Measurements from ENCODE around the gene SEC62. TPM values are rescaled to one million over a fixed set of nuclear protein-coding genes. Genes with fewer than 3 reads are reported as not detected.

Gene SEC62
- total and polyA plus RNA-seq, 8 donors = 23.6 to 119 (median 97.1) TPM

- TF ChIP-seq CTCF (IDR thresholded peaks at IDR 0.05) = no peak
- Histone ChIP-seq H3K27ac (no peak overlapping the region), H3K4me3 (no peak overlapping the region), H3K36me3 (no peaks in the 10 kb centered on the region), H3K27me3 (no peaks in the 10 kb centered on the region), H3K9me3 (no peaks in the 10 kb centered on the region), H3K4me1 (peaks cover 0 to 17% (median 8%) of the 10 kb centered on the region in 3 donors)
- no peak for ATAC-seq
- no peak for FAIRE-seq
- WGBS, 2 donors = 89 to 96% methylated on average over 3 of the region's 3 CpGs
- intact Hi-C loops (cut with DNase I) = no loop called here
- no peak for DNase-seq
Measured at GRCh38 chr3:170021083-170021482, 54.5 kb downstream of the SEC62 start.

- Histone ChIP-seq H3K36me3 (no peaks in the 10 kb centered on the region), H3K27ac (no peak overlapping the region), H3K9me3 (no peaks in the 10 kb centered on the region), H3K4me1 (peaks cover 0 to 17% (median 8%) of the 10 kb centered on the region in 3 donors), H3K27me3 (no peaks in the 10 kb centered on the region), H3K4me3 (no peak overlapping the region)
- intact Hi-C loops (cut with DNase I) = no loop called here
- DNase-seq (no peak), ATAC-seq (no peak), FAIRE-seq (no peak)
- 68 to 74% methylated on average over 4 of the region's 4 CpGs for WGBS, 2 donors
- TF ChIP-seq CTCF (IDR thresholded peaks at IDR 0.05) = no peak
Measured at GRCh38 chr3:170022336-170022735, 55.7 kb downstream of the SEC62 start.

GRCh38 chr3:170023165-170023564 lies 56.6 kb downstream of the SEC62 start:
- peak; percentile 67 for FAIRE-seq
- H3K4me3 ChIP-seq = no peak overlapping the region
- no peaks in the 10 kb centered on the region for H3K36me3 ChIP-seq
- H3K9me3 ChIP-seq = no peaks in the 10 kb centered on the region
- H3K27me3 ChIP-seq = no peaks in the 10 kb centered on the region
- peak; percentile 83 to 94 (median 84) for ATAC-seq
- DNase-seq = no peak
- 28% methylated on average over 1 of the region's 1 CpG for WGBS, 2 donors
- TF ChIP-seq CTCF (IDR thresholded peaks at IDR 0.05) = no peak
- H3K4me1 ChIP-seq = peaks cover 0 to 17% (median 8%) of the 10 kb centered on the region in 3 donors
- H3K27ac ChIP-seq = no peak overlapping the region
- intact Hi-C loops (cut with DNase I) = no loop called here

- 92 to 93% methylated on average over 4 of the region's 4 CpGs for WGBS, 2 donors
- H3K27ac ChIP-seq = no peak overlapping the region
- no peak for DNase-seq
- H3K36me3 ChIP-seq = no peaks in the 10 kb centered on the region
- no peak for ATAC-seq
- peaks cover 0 to 14% (median 8%) of the 10 kb centered on the region in 3 donors for H3K4me1 ChIP-seq
- TF ChIP-seq CTCF (IDR thresholded peaks at IDR 0.05) = no peak
- FAIRE-seq = no peak
- intact Hi-C loops (cut with DNase I) = no loop called here
- H3K9me3 ChIP-seq = no peaks in the 10 kb centered on the region
- no peaks in the 10 kb centered on the region for H3K27me3 ChIP-seq
- H3K4me3 ChIP-seq = no peak overlapping the region
Measured at GRCh38 chr3:170024581-170024980, 58.0 kb downstream of the SEC62 start.

- intact Hi-C loops (cut with DNase I) = no loop called here
- Histone ChIP-seq H3K27ac (no peak overlapping the region), H3K27me3 (no peaks in the 10 kb centered on the region), H3K9me3 (no peaks in the 10 kb centered on the region), H3K36me3 (no peaks in the 10 kb centered on the region), H3K4me3 (no peak overlapping the region), H3K4me1 (peaks cover 0 to 8% (median 8%) of the 10 kb centered on the region in 3 donors)
- no peak for ATAC-seq
- no peak for TF ChIP-seq CTCF (IDR thresholded peaks at IDR 0.05)
- 78 to 91% methylated on average over 4 of the region's 4 CpGs for WGBS, 2 donors
- no peak for FAIRE-seq
- DNase-seq = no peak
Measured at GRCh38 chr3:170027233-170028102, 60.9 kb downstream of the SEC62 start.
